ENCODE results near the gene CCDC201. TPM values are rescaled to one million over a fixed set of nuclear protein-coding genes. Genes with fewer than 3 reads are reported as not detected.
"Not testable (repeated sequence)": the region's sequence is repeated elsewhere in the genome, so short reads cannot be mapped to it uniquely, and the experiment has no call there.

The CCDC201 gene
- total RNA-seq, 2 donors from 2014 or later, result not detected

DNA sequence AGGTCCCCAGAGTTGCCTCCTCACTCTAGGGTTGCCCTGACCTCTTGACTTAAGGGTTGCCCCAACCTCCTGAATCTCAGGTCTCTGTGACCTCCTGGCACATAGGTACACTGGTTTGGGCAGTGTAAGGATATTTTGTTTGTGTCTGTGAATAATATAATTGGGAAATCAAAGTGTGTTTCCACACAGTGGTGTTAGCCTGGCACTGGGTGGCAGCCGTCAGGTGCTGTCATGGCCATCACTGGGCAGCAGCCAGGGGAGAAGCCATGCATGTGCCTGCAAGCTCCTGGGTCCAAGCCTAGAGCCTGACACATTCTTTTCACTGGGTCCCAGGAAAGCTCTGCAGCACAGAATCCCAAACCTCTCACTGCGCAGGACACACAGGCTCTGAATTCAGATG lies 3.6 kb upstream of the CCDC201 start:
- Mint-ChIP-seq H3K9me3 (no peaks in the 10 kb centered on the region), H3K4me3 (no peak overlapping the region), H3K4me1 (ENCODE audit: low read depth in 2 of 2) (no peaks in the 10 kb centered on the region), H3K27ac (no peak overlapping the region), H3K27me3 (no peaks in the 10 kb centered on the region), H3K36me3 (peaks cover 4% of the 10 kb centered on the region)
- DNase-seq (ENCODE audit: low spot score), result no peak
- peak in 1 of 2 donors; percentile 8 for ATAC-seq

DNA sequence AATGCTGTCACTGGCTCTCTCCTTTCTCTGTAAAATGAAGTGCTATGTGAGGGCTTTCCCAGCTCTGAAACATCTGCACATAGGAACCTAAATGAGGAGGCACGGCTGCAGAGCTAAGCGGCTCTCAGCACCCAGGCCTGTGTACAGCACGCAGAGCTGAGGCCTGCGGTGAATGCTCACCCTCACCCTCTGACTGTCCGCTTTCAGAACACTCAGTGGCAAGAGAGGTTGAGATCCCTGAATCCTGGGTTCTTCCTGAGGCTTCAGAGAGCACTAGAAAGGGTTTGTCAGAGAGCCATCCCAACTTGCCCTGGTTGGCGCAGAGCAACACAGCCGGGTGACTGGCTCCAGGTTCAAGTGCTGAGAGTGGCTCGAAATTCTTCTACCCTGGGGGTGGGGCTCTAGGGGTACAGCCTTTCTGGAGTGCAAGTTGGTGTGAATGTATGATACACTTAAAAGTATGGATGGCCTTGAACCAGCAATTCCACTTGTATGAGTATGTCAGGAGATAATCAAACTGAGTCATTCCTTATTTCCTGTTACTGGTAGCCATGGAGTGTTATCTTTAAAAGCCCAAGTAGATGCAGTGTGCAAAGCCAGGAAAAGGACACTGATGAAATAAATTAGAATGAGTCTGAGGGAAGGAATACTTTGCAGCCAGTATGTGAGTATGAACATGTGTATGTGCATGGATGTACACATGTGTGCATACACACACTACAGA lies 1.7 kb upstream of the CCDC201 start:
- no peak overlapping the region for H3K27ac Mint-ChIP-seq
- H3K4me3 Mint-ChIP-seq, result no peak overlapping the region
- H3K9me3 Mint-ChIP-seq, result no peaks in the 10 kb centered on the region
- peaks cover 3 to 7% of the 10 kb centered on the region in 2 donors for H3K27me3 Mint-ChIP-seq
- DNase-seq (ENCODE audit: low spot score) (no peak), ATAC-seq (no peak)
- peaks cover 4% of the 10 kb centered on the region for H3K36me3 Mint-ChIP-seq
- no peaks in the 10 kb centered on the region for H3K4me1 Mint-ChIP-seq (ENCODE audit: low read depth in 2 of 2)

GRCh38 chr7:45873355-45873754 lies 473 bp upstream of the CCDC201 start:
- H3K27me3 Mint-ChIP-seq, result peaks cover 3 to 7% of the 10 kb centered on the region in 2 donors
- H3K4me3 Mint-ChIP-seq, result no peak overlapping the region
- no peaks in the 10 kb centered on the region for H3K4me1 Mint-ChIP-seq (ENCODE audit: low read depth in 2 of 2)
- H3K9me3 Mint-ChIP-seq, result no peaks in the 10 kb centered on the region
- DNase-seq (ENCODE audit: low spot score) (no peak), ATAC-seq (no peak)
- no peaks in the 10 kb centered on the region for H3K36me3 Mint-ChIP-seq
- H3K27ac Mint-ChIP-seq, result no peak overlapping the region

- H3K27me3 Mint-ChIP-seq, result peaks cover 3 to 7% of the 10 kb centered on the region in 2 donors
Observed at GRCh38 chr7:45872116-45873034, 507 bp downstream of the CCDC201 start.

DNA sequence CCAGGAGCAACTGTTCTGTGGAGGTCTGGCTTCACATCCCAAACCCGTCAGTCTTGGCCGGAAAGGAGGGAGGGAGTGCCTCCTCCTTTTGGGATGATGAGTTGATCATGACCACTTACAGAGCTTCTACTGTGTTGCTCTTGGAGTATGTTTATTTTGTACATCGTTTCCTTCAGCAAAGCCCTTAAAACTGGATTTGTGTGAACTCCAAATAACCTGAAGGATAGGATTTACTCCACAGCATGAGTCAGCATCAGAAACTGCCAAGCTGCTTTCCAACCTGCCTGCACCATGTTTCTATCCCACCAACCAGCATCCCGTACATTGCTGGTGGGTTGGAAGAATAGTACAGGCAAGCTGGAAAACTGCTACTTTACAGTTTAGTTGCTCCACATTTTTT lies 3.5 kb downstream of the CCDC201 start:
- no peak for DNase-seq (ENCODE audit: low spot score)
- H3K27me3 Mint-ChIP-seq, result peaks cover 6 to 12% of the 10 kb centered on the region in 2 donors
- H3K27ac Mint-ChIP-seq, result no peak overlapping the region
- H3K9me3 Mint-ChIP-seq, result no peaks in the 10 kb centered on the region
- no peaks in the 10 kb centered on the region for H3K36me3 Mint-ChIP-seq
- H3K4me1 Mint-ChIP-seq (ENCODE audit: low read depth in 2 of 2), result no peaks in the 10 kb centered on the region
- no peak overlapping the region for H3K4me3 Mint-ChIP-seq
- no peak for ATAC-seq

More at GRCh38 chr7:45872116-45873034, 507 bp downstream of the CCDC201 start:
- no peak overlapping the region for H3K27ac Mint-ChIP-seq
- no peaks in the 10 kb centered on the region for H3K36me3 Mint-ChIP-seq
- H3K4me1 Mint-ChIP-seq (ENCODE audit: low read depth in 2 of 2), result no peaks in the 10 kb centered on the region
- no peak overlapping the region for H3K4me3 Mint-ChIP-seq
- peak; percentile 26 to 54 for ATAC-seq
- no peak for DNase-seq (ENCODE audit: low spot score)
- no peaks in the 10 kb centered on the region for H3K9me3 Mint-ChIP-seq

GRCh38 chr7:45867471-45867870 lies 5.4 kb downstream of the CCDC201 start:
- ATAC-seq (no peak), DNase-seq (ENCODE audit: low spot score) (no peak)
- Mint-ChIP-seq H3K27me3 (peaks cover 15 to 26% of the 10 kb centered on the region in 2 donors), H3K9me3 (no peaks in the 10 kb centered on the region), H3K4me1 (ENCODE audit: low read depth in 2 of 2) (no peaks in the 10 kb centered on the region), H3K27ac (no peak overlapping the region), H3K36me3 (no peaks in the 10 kb centered on the region), H3K4me3 (no peak overlapping the region)

DNA sequence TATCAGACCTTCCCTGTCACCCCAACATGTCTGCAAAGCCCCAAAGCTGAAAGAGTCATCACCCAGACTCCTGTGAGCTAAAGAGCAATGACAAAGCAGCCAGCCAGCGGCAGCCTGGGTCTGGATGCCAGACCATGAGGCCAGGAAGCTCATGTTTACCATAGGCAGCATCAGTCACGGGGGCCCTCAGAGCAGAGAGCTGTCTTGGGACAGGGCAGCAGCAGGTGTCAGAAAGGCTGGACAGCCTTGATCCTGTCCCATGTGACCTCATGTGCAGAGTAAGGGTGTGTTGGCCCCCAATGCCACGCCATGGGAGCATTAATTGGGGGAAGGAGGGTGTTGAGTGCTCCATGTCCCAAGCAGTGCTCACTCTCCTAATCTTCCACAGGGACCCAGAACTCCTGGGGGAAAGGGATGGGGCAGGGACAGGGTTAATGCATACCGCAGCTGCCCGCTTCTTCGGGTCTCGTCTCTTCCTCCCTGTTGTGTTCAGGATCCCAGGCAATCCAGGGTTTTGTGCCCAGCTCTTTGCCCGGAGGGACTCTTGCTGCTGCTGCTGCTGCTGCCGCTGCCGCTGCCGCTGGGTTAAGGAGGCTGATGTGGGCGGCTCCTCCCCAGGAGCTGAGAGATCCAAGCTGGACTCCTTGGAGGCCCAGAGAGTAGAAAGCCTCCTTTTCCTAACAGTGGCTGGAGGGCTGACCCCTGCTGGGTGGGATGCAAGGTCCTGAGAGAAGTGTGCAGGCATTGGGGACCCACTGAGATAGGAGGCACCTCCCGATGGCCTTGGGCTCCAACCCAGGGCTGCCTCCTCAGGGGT lies 7.1 kb downstream of the CCDC201 start:
- H3K27ac Mint-ChIP-seq, result no peak overlapping the region
- H3K4me3 Mint-ChIP-seq, result no peak overlapping the region
- DNase-seq (ENCODE audit: low spot score) (no peak), ATAC-seq (no peak)
- H3K9me3 Mint-ChIP-seq, result no peaks in the 10 kb centered on the region
- no peaks in the 10 kb centered on the region for H3K4me1 Mint-ChIP-seq (ENCODE audit: low read depth in 2 of 2)
- no peaks in the 10 kb centered on the region for H3K36me3 Mint-ChIP-seq
- peaks cover 17 to 26% of the 10 kb centered on the region in 2 donors for H3K27me3 Mint-ChIP-seq

GRCh38 chr7:45863715-45864114 lies 9.2 kb downstream of the CCDC201 start:
- Mint-ChIP-seq H3K27ac (no peak overlapping the region), H3K4me1 (ENCODE audit: low read depth in 2 of 2) (no peaks in the 10 kb centered on the region), H3K4me3 (no peak overlapping the region), H3K9me3 (no peaks in the 10 kb centered on the region), H3K36me3 (no peaks in the 10 kb centered on the region), H3K27me3 (peaks cover 13 to 33% of the 10 kb centered on the region in 2 donors)
- DNase-seq (ENCODE audit: low spot score), result no peak
- ATAC-seq, result no peak

DNA sequence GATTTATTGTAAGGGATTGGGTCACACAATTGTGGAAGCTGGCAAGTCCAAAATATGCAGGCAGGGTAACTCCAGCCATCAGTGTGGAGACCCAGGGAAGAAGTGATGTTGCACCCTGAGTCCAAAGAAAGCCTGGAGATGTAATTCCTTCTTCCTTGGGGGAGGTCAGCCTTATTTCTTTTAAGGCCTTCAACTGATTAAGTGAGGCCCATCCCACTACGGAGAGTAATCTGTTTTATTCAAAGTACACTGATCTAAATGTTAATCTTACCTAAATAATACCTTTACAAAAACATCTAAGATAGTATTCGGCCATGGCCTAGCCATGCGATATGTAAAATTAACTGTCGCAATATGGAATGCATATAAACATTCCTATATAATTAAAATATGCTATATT lies 16.0 kb downstream of the CCDC201 start:
- not testable (repeated sequence) for H3K9me3 Mint-ChIP-seq; DNase-seq (ENCODE audit: low spot score); H3K4me3 Mint-ChIP-seq; H3K36me3 Mint-ChIP-seq; H3K27ac Mint-ChIP-seq; H3K4me1 Mint-ChIP-seq (ENCODE audit: low read depth in 2 of 2); ATAC-seq
- H3K27me3 Mint-ChIP-seq, result peaks cover 22 to 28% of the 10 kb centered on the region in 2 donors

GRCh38 chr7:45855680-45856079 lies 17.2 kb downstream of the CCDC201 start:
- peaks cover 20 to 30% of the 10 kb centered on the region in 2 donors for H3K27me3 Mint-ChIP-seq
- not testable (repeated sequence) for H3K4me1 Mint-ChIP-seq (ENCODE audit: low read depth in 2 of 2); ATAC-seq; H3K36me3 Mint-ChIP-seq; DNase-seq (ENCODE audit: low spot score); H3K9me3 Mint-ChIP-seq; H3K4me3 Mint-ChIP-seq; H3K27ac Mint-ChIP-seq

- not testable (repeated sequence) for H3K4me1 Mint-ChIP-seq (ENCODE audit: low read depth in 2 of 2); H3K9me3 Mint-ChIP-seq; H3K36me3 Mint-ChIP-seq; ATAC-seq; H3K27ac Mint-ChIP-seq; DNase-seq (ENCODE audit: low spot score); H3K4me3 Mint-ChIP-seq
- H3K27me3 Mint-ChIP-seq, result peaks cover 8 to 30% of the 10 kb centered on the region in 2 donors
Observed at GRCh38 chr7:45853491-45853890, 19.4 kb downstream of the CCDC201 start.

GRCh38 chr7:45852984-45853383 lies 19.9 kb downstream of the CCDC201 start:
- not testable (repeated sequence) for H3K36me3 Mint-ChIP-seq; H3K4me1 Mint-ChIP-seq (ENCODE audit: low read depth in 2 of 2)

DNA sequence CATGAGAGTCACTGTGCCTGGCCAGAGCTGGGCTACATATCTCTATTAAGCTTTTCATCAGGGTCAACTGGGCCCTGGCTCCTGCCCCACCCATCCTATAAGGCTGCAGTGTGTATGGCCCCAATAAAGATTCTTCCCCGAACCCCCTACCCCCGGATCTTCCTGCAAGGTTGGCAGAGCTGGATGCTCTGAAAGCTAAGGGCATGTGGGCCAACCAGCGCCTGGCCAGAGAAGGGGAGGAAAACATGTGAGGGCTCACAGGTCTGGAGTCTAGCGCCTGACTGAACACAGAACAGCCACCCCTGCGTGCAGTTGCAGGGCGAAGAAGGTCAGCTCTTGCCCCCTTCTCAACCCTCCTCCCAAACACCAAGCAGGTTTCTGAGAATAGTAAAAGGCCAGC lies 24.1 kb downstream of the CCDC201 start:
- H3K4me1 Mint-ChIP-seq (ENCODE audit: low read depth in 2 of 2); H3K36me3 Mint-ChIP-seq; H3K27ac Mint-ChIP-seq; DNase-seq (ENCODE audit: low spot score); H3K9me3 Mint-ChIP-seq; H3K4me3 Mint-ChIP-seq: not testable (repeated sequence)
- peaks cover 0 to 11% of the 10 kb centered on the region in 2 donors for H3K27me3 Mint-ChIP-seq
- peak; percentile 32 to 49 for ATAC-seq

More at GRCh38 chr7:45852984-45853383, 19.9 kb downstream of the CCDC201 start:
- not testable (repeated sequence) for H3K4me3 Mint-ChIP-seq; H3K9me3 Mint-ChIP-seq; ATAC-seq; H3K27ac Mint-ChIP-seq; DNase-seq (ENCODE audit: low spot score)
- peaks cover 7 to 27% of the 10 kb centered on the region in 2 donors for H3K27me3 Mint-ChIP-seq
